ENCODE data around the gene TCP1.

The TCP1 gene

DNA sequence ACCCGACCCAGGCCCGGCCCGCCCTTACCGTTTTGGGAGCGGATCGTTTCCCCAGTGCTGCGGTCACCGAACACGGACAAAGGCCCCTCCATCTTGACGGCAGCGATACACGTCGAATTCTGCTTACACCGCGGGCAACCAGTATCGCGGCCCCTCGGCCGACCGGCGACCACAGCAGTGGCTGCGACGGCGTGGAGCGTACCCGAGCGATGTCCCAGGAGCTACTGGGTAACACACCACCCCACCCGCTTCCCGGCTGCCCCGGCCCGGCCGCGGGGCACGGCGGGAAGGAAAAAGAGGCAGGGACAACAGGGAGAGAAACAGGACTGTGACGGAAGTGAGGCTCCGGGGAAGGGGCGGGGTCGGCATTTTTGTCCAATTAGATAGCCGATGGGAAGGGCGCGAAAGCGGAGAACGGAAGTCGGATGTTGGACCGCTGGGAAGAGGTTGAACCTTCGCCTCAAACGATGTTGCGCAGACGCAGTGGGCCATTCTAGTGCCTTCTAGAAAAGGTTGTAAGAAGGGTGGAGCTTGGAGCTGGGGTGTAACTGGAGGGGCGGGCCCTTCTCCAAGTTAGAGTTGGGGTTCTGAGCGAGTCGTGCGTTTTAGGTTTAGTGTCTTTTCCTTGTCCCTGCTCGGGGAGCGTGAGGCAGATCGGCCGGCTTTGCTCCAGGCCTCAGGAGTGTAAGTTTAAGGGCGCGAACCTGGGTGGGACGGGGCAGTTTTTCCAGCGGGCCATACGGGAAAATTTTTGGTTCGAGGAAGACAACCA is at the start of gene TCP1:
TSS of gene TCP1 (minus strand) at position 226 of the 772 bp plus-strand sequence. CDS start at position 92, 134 bp downstream.
- H3K9ac ChIP-seq (ENCODE audit: low read length): peak within 1 kb of the TSS; percentile 96
- DNase-seq (ENCODE audit: low read depth): peak; percentile 100
- H3K36me3 ChIP-seq (ENCODE audit: control insufficient read depth, insufficient read depth, low read length, severe bottlenecking): peaks cover 50% of the 10 kb centered on the region
- H3K9me3 ChIP-seq (ENCODE audit: control insufficient read depth, low read length): no peaks in the 10 kb centered on the region
- no peaks in the 10 kb centered on the region for H3K27me3 ChIP-seq (replicated peaks; ENCODE audit: control insufficient read depth, insufficient read depth, low read length)
- H3K4me1 ChIP-seq (ENCODE audit: control insufficient read depth, insufficient read depth, low read length): peaks cover 44% of the 10 kb centered on the region
- H3K4me3 ChIP-seq (ENCODE audit: low read length): peak within 1 kb of the TSS; percentile 95

DNA sequence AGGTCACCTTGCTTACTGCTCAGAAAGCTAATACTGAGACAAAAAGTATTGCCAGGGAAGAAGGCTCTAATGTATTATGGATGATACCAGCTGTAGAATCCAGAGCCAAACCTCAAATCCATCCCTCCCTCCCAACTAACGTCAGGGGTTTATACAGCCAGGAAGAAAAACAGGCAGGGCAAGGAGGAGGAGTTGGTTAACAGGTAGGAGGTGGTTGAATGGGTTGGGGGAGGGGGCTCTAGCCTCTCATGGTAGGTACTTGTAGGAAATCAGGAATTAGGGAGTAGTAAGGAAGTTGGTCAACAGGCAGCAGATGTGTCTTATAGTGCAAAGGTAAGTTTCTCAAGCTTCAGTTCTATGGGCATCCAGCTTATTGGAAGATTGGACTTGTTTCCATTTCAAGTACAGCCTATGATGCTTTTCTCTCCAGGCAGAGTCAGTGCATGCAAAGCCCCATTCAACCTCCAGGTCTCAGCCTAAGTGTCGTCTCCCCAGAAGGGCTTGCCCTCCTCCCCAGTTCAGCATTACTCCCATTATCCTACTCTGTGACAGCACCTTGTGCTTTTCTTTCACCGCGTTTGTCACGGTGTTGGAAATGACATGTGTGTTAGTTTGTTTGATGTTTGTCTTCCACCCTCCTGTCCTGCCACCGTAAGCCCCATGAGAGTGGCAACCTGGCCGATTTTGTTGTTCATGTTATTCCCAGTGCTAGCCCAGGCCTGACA is 48.8 kb upstream of the TCP1 start:
- no peak for DNase-seq (ENCODE audit: low read depth)
- H3K9me3 ChIP-seq (ENCODE audit: control insufficient read depth, low read length): no peaks in the 10 kb centered on the region
- no peak overlapping the region for H3K4me3 ChIP-seq (ENCODE audit: low read length)
- H3K9ac ChIP-seq (ENCODE audit: low read length): no peak overlapping the region
- H3K4me1 ChIP-seq (ENCODE audit: control insufficient read depth, insufficient read depth, low read length): peaks cover 24% of the 10 kb centered on the region
- no peaks in the 10 kb centered on the region for H3K36me3 ChIP-seq (ENCODE audit: control insufficient read depth, insufficient read depth, low read length, severe bottlenecking)
- no peaks in the 10 kb centered on the region for H3K27me3 ChIP-seq (replicated peaks; ENCODE audit: control insufficient read depth, insufficient read depth, low read length)

DNA sequence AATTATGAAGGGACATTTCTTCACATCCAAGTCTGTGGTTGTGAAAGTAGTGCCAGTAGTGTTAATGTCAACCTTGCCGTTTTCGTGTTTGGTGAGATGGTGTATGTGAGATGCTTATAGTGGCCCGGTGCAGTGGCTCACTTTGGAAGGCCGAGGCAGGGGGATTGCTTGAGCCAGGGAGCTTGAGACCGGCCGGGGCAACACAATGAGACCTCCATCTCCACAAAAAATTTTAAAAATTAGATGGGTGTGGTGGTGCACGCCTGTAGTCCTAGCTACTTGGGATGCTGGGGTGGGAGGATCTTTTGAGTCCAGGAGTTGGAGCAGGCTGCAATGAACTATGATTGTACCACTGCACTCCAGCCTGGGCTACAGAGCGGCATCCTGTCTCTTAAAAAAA is 48.1 kb upstream of the TCP1 start:
- Histone ChIP-seq H3K27me3 (replicated peaks; ENCODE audit: control insufficient read depth, insufficient read depth, low read length) (no peaks in the 10 kb centered on the region), H3K4me1 (ENCODE audit: control insufficient read depth, insufficient read depth, low read length) (peaks cover 26% of the 10 kb centered on the region), H3K4me3 (ENCODE audit: low read length) (no peak overlapping the region), H3K9ac (ENCODE audit: low read length) (no peak overlapping the region), H3K9me3 (ENCODE audit: control insufficient read depth, low read length) (no peaks in the 10 kb centered on the region), H3K36me3 (ENCODE audit: control insufficient read depth, insufficient read depth, low read length, severe bottlenecking) (no peaks in the 10 kb centered on the region)
- DNase-seq (ENCODE audit: low read depth): no peak

DNA sequence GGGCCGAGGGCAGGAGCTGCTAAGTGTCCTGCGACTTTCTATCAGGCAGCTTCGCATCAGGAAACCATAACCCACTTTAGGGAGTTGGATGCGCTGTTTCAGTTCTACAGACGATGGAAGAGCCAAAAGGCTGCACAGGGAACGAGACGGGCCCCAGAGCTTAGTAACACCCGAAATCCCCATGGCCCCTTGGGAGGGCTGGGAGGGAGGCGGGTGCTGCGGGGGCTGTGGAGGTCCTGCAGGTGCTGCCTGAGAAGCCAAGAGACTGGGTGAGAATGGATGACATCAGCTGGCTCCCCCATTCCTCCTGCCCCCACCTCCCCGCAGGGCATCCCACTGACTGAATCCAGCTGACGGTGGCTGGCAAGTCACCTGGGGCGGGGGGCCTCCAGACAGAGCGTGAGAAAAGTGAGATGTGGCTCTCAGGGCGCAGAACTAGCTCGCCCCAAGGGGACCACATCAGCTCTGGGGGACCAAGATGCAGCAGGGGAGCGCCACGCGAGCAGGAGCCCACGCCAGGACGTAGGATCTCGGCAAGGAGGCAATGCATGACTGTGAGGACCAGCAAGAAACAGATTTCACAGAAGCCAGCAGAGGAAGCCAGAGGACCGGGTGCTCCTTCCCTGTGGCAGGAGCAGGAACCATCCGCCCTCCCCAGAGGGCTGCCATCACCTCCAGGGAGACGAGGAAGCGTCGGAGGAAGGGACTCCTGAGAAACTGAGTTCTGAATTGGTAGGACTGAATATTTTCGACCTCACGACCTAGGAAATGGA is 47.5 kb upstream of the TCP1 start:
- Histone ChIP-seq H3K27me3 (replicated peaks; ENCODE audit: control insufficient read depth, insufficient read depth, low read length) (no peaks in the 10 kb centered on the region), H3K4me3 (ENCODE audit: low read length) (peak overlapping the region; percentile 71), H3K9ac (ENCODE audit: low read length) (peak overlapping the region; percentile 73), H3K36me3 (ENCODE audit: control insufficient read depth, insufficient read depth, low read length, severe bottlenecking) (no peaks in the 10 kb centered on the region), H3K4me1 (ENCODE audit: control insufficient read depth, insufficient read depth, low read length) (peaks cover 26% of the 10 kb centered on the region), H3K9me3 (ENCODE audit: control insufficient read depth, low read length) (no peaks in the 10 kb centered on the region)
- DNase-seq (ENCODE audit: low read depth): no peak

DNA sequence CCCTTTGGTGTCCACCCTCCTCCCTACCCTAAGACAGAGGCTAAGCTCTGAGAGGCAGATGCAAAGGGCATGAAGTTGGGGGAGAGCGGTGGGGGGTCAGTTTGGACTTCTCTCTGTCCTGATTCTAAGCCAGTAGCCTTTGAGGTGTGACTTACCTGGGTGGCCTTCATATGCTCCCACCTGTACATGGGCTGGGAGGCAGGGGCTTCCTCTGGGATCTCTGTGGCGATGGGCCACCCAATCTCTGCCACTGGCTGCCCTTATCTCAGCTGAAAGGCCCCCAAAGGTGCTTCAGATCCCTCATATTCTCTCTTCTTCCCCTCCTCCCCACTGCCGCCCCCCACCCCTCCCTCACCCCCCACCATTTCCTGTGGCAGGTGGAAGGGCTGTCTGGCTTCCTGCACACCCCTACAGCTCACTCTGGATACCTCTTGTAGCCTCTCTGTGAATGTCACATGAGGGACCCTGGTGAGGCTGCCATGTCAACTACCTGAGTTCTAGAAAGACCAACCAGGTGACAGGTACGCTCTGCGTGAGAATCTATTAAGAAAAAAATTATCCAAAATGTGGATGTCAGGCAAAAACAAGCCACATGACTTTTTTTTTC is 44.7 kb upstream of the TCP1 start:
- no peaks in the 10 kb centered on the region for H3K9me3 ChIP-seq (ENCODE audit: control insufficient read depth, low read length)
- DNase-seq (ENCODE audit: low read depth): no peak
- no peaks in the 10 kb centered on the region for H3K36me3 ChIP-seq (ENCODE audit: control insufficient read depth, insufficient read depth, low read length, severe bottlenecking)

DNA sequence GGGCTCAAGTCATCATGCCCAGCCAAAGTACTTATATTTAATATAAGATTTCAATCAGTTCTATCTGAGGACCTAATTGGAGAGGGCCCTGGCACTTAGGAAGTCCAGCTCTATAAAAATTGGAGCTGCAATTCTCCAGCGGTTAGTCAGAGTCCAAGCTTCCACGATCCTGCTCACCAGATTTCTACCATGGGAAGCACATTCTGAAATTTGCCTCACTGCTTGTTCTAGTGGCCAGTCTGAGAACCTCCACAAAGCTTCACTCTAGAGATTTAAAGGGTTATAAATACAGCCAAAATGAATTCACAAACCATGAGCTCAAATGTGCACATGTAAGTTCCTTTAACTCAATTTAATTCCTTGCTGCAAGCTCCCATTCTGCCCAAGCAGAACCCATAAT is 44.2 kb upstream of the TCP1 start:
- H3K9me3 ChIP-seq (ENCODE audit: control insufficient read depth, low read length): no peaks in the 10 kb centered on the region
- H3K4me3 ChIP-seq (ENCODE audit: low read length): no peak overlapping the region
- peak overlapping the region; percentile 1 for H3K9ac ChIP-seq (ENCODE audit: low read length)
- H3K27me3 ChIP-seq (replicated peaks; ENCODE audit: control insufficient read depth, insufficient read depth, low read length): peaks cover 4% of the 10 kb centered on the region
- peak; percentile 9 for DNase-seq (ENCODE audit: low read depth)
- H3K36me3 ChIP-seq (ENCODE audit: control insufficient read depth, insufficient read depth, low read length, severe bottlenecking): no peaks in the 10 kb centered on the region
- peaks cover 26% of the 10 kb centered on the region for H3K4me1 ChIP-seq (ENCODE audit: control insufficient read depth, insufficient read depth, low read length)

More for the DNA sequence above, 44.7 kb upstream of the TCP1 start:
- peak overlapping the region; percentile 1 for H3K9ac ChIP-seq (ENCODE audit: low read length)
- H3K4me3 ChIP-seq (ENCODE audit: low read length): no peak overlapping the region
- peaks cover 26% of the 10 kb centered on the region for H3K4me1 ChIP-seq (ENCODE audit: control insufficient read depth, insufficient read depth, low read length)
- peaks cover 4% of the 10 kb centered on the region for H3K27me3 ChIP-seq (replicated peaks; ENCODE audit: control insufficient read depth, insufficient read depth, low read length)

DNA sequence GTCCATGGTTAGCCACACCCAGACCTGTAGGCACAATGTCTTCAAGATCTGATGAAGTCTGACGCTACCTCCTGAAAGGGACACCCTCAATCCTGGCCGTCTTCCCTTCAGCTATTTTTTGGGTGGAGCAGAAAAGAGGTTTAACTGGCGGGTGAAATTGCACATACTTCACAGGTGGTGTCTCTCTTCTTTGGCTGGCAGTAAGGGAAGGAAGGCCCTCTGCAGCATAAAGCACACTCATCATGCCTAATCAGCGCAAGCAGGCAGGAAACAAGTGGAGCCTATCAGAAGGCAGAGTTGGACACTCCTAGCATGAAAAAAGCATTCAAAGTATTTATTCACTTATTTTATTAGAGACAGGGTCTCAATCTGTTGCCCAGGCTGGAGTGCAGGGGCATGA is 43.5 kb upstream of the TCP1 start:
- Histone ChIP-seq H3K9ac (ENCODE audit: low read length) (no peak overlapping the region), H3K4me3 (ENCODE audit: low read length) (no peak overlapping the region), H3K36me3 (ENCODE audit: control insufficient read depth, insufficient read depth, low read length, severe bottlenecking) (no peaks in the 10 kb centered on the region), H3K27me3 (replicated peaks; ENCODE audit: control insufficient read depth, insufficient read depth, low read length) (peaks cover 4% of the 10 kb centered on the region), H3K4me1 (ENCODE audit: control insufficient read depth, insufficient read depth, low read length) (peaks cover 26% of the 10 kb centered on the region), H3K9me3 (ENCODE audit: control insufficient read depth, low read length) (no peaks in the 10 kb centered on the region)
- no peak for DNase-seq (ENCODE audit: low read depth)

DNA sequence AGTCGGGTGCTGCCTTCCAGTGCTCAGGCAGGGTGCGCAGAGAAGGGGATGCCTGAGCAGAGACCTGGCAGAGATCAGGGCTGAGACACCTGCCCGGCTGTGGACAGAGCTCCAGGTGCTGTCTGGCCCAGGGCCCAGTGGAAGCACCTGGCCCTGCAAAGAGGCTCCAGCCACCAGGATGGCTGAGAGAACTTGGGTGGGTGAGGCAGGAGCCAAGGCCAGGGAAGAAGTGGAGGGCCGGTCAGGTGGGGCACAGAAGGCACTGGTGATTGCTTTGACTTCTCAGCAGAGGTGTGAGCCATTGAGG is 41.9 kb upstream of the TCP1 start:
- Histone ChIP-seq H3K4me1 (ENCODE audit: control insufficient read depth, insufficient read depth, low read length) (peaks cover 17% of the 10 kb centered on the region), H3K4me3 (ENCODE audit: low read length) (no peak overlapping the region), H3K27me3 (replicated peaks; ENCODE audit: control insufficient read depth, insufficient read depth, low read length) (peaks cover 4% of the 10 kb centered on the region), H3K9me3 (ENCODE audit: control insufficient read depth, low read length) (no peaks in the 10 kb centered on the region), H3K36me3 (ENCODE audit: control insufficient read depth, insufficient read depth, low read length, severe bottlenecking) (no peaks in the 10 kb centered on the region), H3K9ac (ENCODE audit: low read length) (no peak overlapping the region)
- DNase-seq (ENCODE audit: low read depth): no peak

DNA sequence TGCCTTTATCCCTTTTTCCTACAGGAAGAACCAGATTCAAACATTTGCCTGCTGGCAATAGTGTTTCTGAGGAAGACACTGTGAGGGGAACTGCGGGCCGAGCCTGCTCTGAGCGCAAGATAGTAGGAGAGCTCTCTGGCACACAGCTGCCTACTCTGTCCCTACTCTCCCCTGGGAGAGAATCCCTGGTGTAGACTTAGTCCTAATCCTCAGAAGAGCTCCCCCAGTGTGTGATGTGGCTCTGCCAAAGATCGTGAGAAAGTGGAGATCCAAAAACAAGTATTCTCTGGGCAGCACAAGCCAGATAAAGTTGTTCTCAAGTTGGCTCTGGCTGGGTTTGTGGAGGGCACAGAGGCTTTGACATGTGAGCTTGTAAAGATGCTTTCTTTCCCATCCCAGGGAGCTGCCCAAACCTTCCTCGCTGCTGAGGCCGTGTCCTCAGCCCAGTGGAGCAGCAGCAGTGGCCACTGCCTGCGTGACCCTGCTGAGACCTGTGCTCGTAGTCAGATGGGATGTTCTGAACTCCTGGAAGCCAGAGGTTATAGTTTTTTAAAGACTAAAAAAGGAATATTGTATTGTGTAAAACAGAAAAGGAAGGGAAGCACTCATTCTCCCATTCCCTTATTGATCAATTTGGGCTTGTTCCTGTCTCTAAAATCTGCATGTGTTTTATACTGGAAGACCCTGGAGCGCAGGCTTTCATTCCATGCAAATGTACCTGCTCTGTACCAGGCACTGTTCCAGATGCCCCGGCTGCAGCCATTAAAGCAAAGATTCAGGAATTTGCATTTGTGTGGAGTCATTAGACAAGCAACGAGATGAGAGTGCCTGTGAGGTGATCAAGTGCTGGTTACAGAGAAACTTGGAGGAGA is 41.3 kb upstream of the TCP1 start:
- Histone ChIP-seq H3K4me3 (ENCODE audit: low read length) (no peak overlapping the region), H3K4me1 (ENCODE audit: control insufficient read depth, insufficient read depth, low read length) (peaks cover 16% of the 10 kb centered on the region), H3K9ac (ENCODE audit: low read length) (no peak overlapping the region), H3K36me3 (ENCODE audit: control insufficient read depth, insufficient read depth, low read length, severe bottlenecking) (no peaks in the 10 kb centered on the region), H3K27me3 (replicated peaks; ENCODE audit: control insufficient read depth, insufficient read depth, low read length) (peaks cover 4% of the 10 kb centered on the region), H3K9me3 (ENCODE audit: control insufficient read depth, low read length) (no peaks in the 10 kb centered on the region)
- no peak for DNase-seq (ENCODE audit: low read depth)

DNA sequence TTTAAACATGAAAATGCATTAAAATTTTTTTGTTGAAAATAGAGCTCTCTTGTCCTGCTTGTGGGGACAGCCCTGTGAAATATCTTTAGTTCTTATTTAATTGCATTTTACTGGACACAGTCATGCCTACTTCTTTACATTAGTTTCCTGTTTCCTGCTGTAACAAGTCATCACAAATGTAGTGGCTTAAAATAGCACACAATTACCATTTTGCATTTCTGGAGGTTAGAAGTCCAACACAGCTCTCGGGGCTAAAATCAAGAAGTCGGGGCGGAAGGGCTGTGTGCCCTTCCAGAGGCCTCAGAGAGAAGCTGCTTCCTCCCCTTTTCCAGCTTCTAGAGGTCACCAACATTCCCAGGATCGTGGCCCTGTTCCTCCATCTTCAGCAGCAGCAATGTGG is 40.1 kb upstream of the TCP1 start:
- DNase-seq (ENCODE audit: low read depth): no peak
- H3K27me3 ChIP-seq (replicated peaks; ENCODE audit: control insufficient read depth, insufficient read depth, low read length): peaks cover 4% of the 10 kb centered on the region
- H3K9ac ChIP-seq (ENCODE audit: low read length): no peak overlapping the region
- H3K9me3 ChIP-seq (ENCODE audit: control insufficient read depth, low read length): no peaks in the 10 kb centered on the region
- no peaks in the 10 kb centered on the region for H3K36me3 ChIP-seq (ENCODE audit: control insufficient read depth, insufficient read depth, low read length, severe bottlenecking)
- peaks cover 10% of the 10 kb centered on the region for H3K4me1 ChIP-seq (ENCODE audit: control insufficient read depth, insufficient read depth, low read length)
- H3K4me3 ChIP-seq (ENCODE audit: low read length): no peak overlapping the region

Measured in adipocyte (in vitro differentiated cells).